Spleen (tissue), 11 donors: ENCODE data around the gene ACSL1. TPM values are rescaled to one million over a fixed set of nuclear protein-coding genes. Genes with fewer than 3 reads are reported as not detected.
"Not testable (repeated sequence)": the region's sequence is repeated elsewhere in the genome, so short reads cannot be mapped to it uniquely, and the experiment has no call there.

Experiments
- DNase-seq: peaks from one replicate; pipeline ENCODE4 v3.0.0-alpha.2; 2020
- H3K27ac ChIP-seq, 8 donors: fragments of 200-600 bp; sonication (generic) in 7 of 8; 1 replicate in 4 of 8; 2 replicates in 4 of 8; pipeline versions ENCODE4 v1.5.0 to v1.8.0; 2016 to 2021; ENCODE audit warnings: inconsistent platforms in 4 of 8, mild to moderate bottlenecking in 4 of 8, moderate library complexity in 1 of 8
- H3K27me3 ChIP-seq, 7 donors: fragments of 200-600 bp; sonication (generic) in 6 of 7; replicated peaks in 1 of 7; 1 replicate in 4 of 7; 2 replicates in 3 of 7; pipeline versions ENCODE4 v1.5.0 to v1.8.0; 2016 to 2021; ENCODE audit warnings: inconsistent platforms in 3 of 7, mild to moderate bottlenecking in 1 of 7
- H3K36me3 ChIP-seq, 6 donors: fragments of 200-600 bp; sonication (generic) in 5 of 6; 1 replicate in 4 of 6; 2 replicates in 2 of 6; pipeline versions ENCODE4 v1.5.0 to v1.8.0; 2016 to 2021; ENCODE audit warnings: inconsistent platforms in 2 of 6
- H3K4me1 ChIP-seq, 6 donors: fragments of 200-600 bp; sonication (generic) in 5 of 6; 1 replicate in 3 of 6; 2 replicates in 3 of 6; pipeline versions ENCODE4 v1.5.0 to v1.8.0; 2016 to 2021; ENCODE audit warnings: inconsistent platforms in 3 of 6
- H3K4me3 ChIP-seq, 8 donors: fragments of 200-600 bp; sonication (generic) in 7 of 8; 1 replicate in 4 of 8; 2 replicates in 4 of 8; pipeline versions ENCODE4 v1.5.0 to v1.8.0; 2016 to 2021; ENCODE audit warnings: inconsistent platforms in 4 of 8, mild to moderate bottlenecking in 4 of 8, moderate library complexity in 2 of 8
- H3K9me3 ChIP-seq, 8 donors: fragments of 200-600 bp; sonication (generic) in 7 of 8; 1 replicate in 4 of 8; 2 replicates in 4 of 8; pipeline versions ENCODE4 v1.5.0 to v1.8.0; 2016 to 2021; ENCODE audit warnings: inconsistent platforms in 4 of 8
- CTCF ChIP-seq, 11 experiments: fragments of 200-600 bp in 7 of 11; fragments of 450-650 bp in 4 of 11; sonication (generic) in 4 of 11; IDR thresholded peaks in 8 of 11; conservative IDR thresholded peaks in 3 of 11; 1 replicate in 7 of 11; 2 replicates in 4 of 11; pipeline versions ENCODE4 v1.4.0 to v1.8.0; 2016 to 2021; ENCODE audit warnings: antibody characterized with exemption in 11 of 11, inconsistent platforms in 4 of 11, mild to moderate bottlenecking in 1 of 11
- POLR2A ChIP-seq, 3 donors: fragments of 450-650 bp; IDR thresholded peaks; one replicate each; pipeline ENCODE4 v1.5.1; 2017; ENCODE audit warnings: antibody characterized with exemption in 3 of 3, mild to moderate bottlenecking in 1 of 3
- POLR2AphosphoS5 ChIP-seq, 3 donors: sonication (generic); formaldehyde crosslinking; IDR thresholded peaks; one replicate each; pipeline ENCODE4 v1.5.1; 2017; ENCODE audit warnings: antibody characterized with exemption in 3 of 3
- WGBS, 5 donors: extraction: QIAGEN DNeasy Blood & Tissue Kit in 3 of 5; methylation state at CpG; one replicate each; pipeline versions ENCODE4 v1.1.5 to v1.1.7; 2013 to 2018; 5-methylcytosine and 5-hydroxymethylcytosine counted together
- intact Hi-C: fragments of 100-400 bp; cut with DNase I; formaldehyde crosslinking; loops from one replicate; pipeline ENCODE4 v1.15.0; 2023; ENCODE audit warnings: low total_unique reads
- polyA plus RNA-seq, 3 donors: library from polyadenylated mRNA; stranded (reverse); fragments of 200-250 nt; gene quantifications; one replicate each; pipeline ENCODE4 v1.2.1, GENCODE V29; 2013
- total RNA-seq, 7 donors: library from RNA; depleted of rRNA in 3 of 7; stranded (reverse); fragments of >200 nt in 3 of 7; fragmentation: NEBNext Ultra II Directional in 4 of 7; extraction: Animal tissue kit (Norgen Biotek cat#: 25700) in 4 of 7; gene quantifications; one replicate each; pipeline versions ENCODE4 v1.1.0 to v1.2.1, GENCODE V29; 2016 to 2021
- donor health status: healthy with polysubstance abuse.
- donor health status: DM: no; HTN: no; CAD: no; lungs with moderate emphysema.
- donor health status: DM: no; HTN: no; CAD: no.
- donor health status: Bipolar disorder and iron deficiency.
- donor health status: healthy.
- donor health status: DM: no; HTN: no; CAD: no.
- donor health status: DM: yes; HTN: yes; CAD: no.

The ACSL1 gene
- total and polyA plus RNA-seq, 10 donors, result 17.6 to 333 (median 118) TPM

GRCh38 chr4:184844742-184845141, 19.0 kb upstream of the ACSL1 start:
- 64 to 94% (median 79%) methylated on average over 1 of the region's 1 CpG for WGBS, 5 donors
- no peak overlapping the region for H3K4me3 ChIP-seq
- intact Hi-C loops, result no loop called here
- TF ChIP-seq CTCF (IDR thresholded peaks at IDR 0.05 in 8 of 11, conservative IDR thresholded peaks at IDR 0.05 in 3 of 11) (no peak), POLR2A (IDR thresholded peaks at IDR 0.05) (no peak), POLR2AphosphoS5 (IDR thresholded peaks at IDR 0.05) (no peak)
- H3K36me3 ChIP-seq, result no peaks in the 10 kb centered on the region
- no peak for DNase-seq
- no peak overlapping the region for H3K27ac ChIP-seq
- peaks cover 0 to 15% (median 0%) of the 10 kb centered on the region in 6 donors for H3K4me1 ChIP-seq
- peaks cover 0 to 11% (median 0%) of the 10 kb centered on the region in 7 donors for H3K27me3 ChIP-seq
- H3K9me3 ChIP-seq, result no peaks in the 10 kb centered on the region

- Histone ChIP-seq H3K27ac (no peak overlapping the region), H3K4me3 (no peak overlapping the region), H3K9me3 (no peaks in the 10 kb centered on the region), H3K4me1 (peaks cover 0 to 10% (median 0%) of the 10 kb centered on the region in 6 donors), H3K27me3 (peaks cover 0 to 11% (median 0%) of the 10 kb centered on the region in 7 donors), H3K36me3 (no peaks in the 10 kb centered on the region)
- no peak for DNase-seq
- WGBS, 5 donors, result 79 to 91% (median 85%) methylated on average over 16 of the region's 16 CpGs
- TF ChIP-seq CTCF (IDR thresholded peaks at IDR 0.05 in 8 of 11, conservative IDR thresholded peaks at IDR 0.05 in 3 of 11), result no peak
- no peak for TF ChIP-seq POLR2AphosphoS5 (IDR thresholded peaks at IDR 0.05)
- no peak for TF ChIP-seq POLR2A (IDR thresholded peaks at IDR 0.05)
- intact Hi-C loops, result no loop called here
Observed at GRCh38 chr4:184843984-184844554, 18.3 kb upstream of the ACSL1 start.

GRCh38 chr4:184839075-184839399, 13.3 kb upstream of the ACSL1 start:
- H3K27me3 ChIP-seq, DNase-seq, H3K9me3 ChIP-seq, H3K4me3 ChIP-seq, intact Hi-C loops, H3K36me3 ChIP-seq, H3K27ac ChIP-seq, H3K4me1 ChIP-seq: not testable (repeated sequence)
- WGBS, 5 donors, result 90 to 100% (median 91%) methylated on average over 6 of the region's 6 CpGs

- no peak for TF ChIP-seq POLR2A (IDR thresholded peaks at IDR 0.05)
- no peak for TF ChIP-seq CTCF (IDR thresholded peaks at IDR 0.05 in 8 of 11, conservative IDR thresholded peaks at IDR 0.05 in 3 of 11)
- no peak for TF ChIP-seq POLR2AphosphoS5 (IDR thresholded peaks at IDR 0.05)
- no peak overlapping the region for H3K27ac ChIP-seq
- H3K4me3 ChIP-seq, result no peak overlapping the region
- DNase-seq, result no peak
- H3K27me3 ChIP-seq, result no peaks in the 10 kb centered on the region
- H3K9me3 ChIP-seq, result no peaks in the 10 kb centered on the region
- H3K36me3 ChIP-seq, result no peaks in the 10 kb centered on the region
- H3K4me1 ChIP-seq, result no peaks in the 10 kb centered on the region
- intact Hi-C loops, result no loop called here
- WGBS, 5 donors, result 81 to 86% (median 84%) methylated on average over 11 of the region's 11 CpGs
Observed at GRCh38 chr4:184838249-184839074, 12.7 kb upstream of the ACSL1 start.
